GM12878 (cell line): ENCODE data around the gene IPO5. TPM values are rescaled to one million over a fixed set of nuclear protein-coding genes. Genes with fewer than 3 reads are reported as not detected.

Source experiments
- ATAC-seq: fragments of 200-7000 bp; cut with Tn5 transposase; 3 replicates; pipeline ENCODE4 v1.9.1; 2020; ENCODE audit warnings: mild to moderate bottlenecking, moderate library complexity
- BruUV-seq: library from RNA; stranded (reverse); fragments of 400-500 nt; replicated peaks from 2 replicates; lab custom pipeline; 2021; lab: Mats Ljungman, UMichigan
- CTCF ChIA-PET: fragments of 300-600 bp; sonication (Branson Sonifier 250); formaldehyde crosslinking; extraction: SDS; loops from one replicate; lab custom pipeline; 2021; ENCODE audit warnings: inconsistent platforms; lab: Yijun Ruan, JAX
- POLR2A ChIA-PET: fragments of 350-600 bp; formaldehyde crosslinking; extraction: SDS; loops from one replicate; lab custom pipeline; 2021; ENCODE audit warnings: inconsistent platforms; lab: Charles Lee
- RAD21 ChIA-PET: fragments of 300-600 bp; sonication (Branson Sonifier 250); formaldehyde crosslinking; loops from one replicate; lab custom pipeline; 2023; ENCODE audit warnings: antibody characterized with exemption; ENCODE audit not compliant: unreplicated experiment; lab: Charles Lee
- SMC1A ChIA-PET: fragments of 300-600 bp; sonication (Branson Sonifier 250); formaldehyde crosslinking; loops from one replicate; lab custom pipeline; 2023; ENCODE audit not compliant: unreplicated experiment, uncharacterized antibody; lab: Charles Lee
- DNase-seq: peaks from one replicate; pipeline ENCODE4 v3.0.0-alpha.2; 2011; ENCODE audit warnings: low read depth, low spot score
- FAIRE-seq: peaks from 3 replicates; lab custom pipeline; 2011; peaks lifted over from hg19 to GRCh38; lab: Jason Lieb, UNC
- H2AFZ ChIP-seq: 2 replicates; pipeline ENCODE4 v1.6.0; 2011; ENCODE audit warnings: low read depth, low read length, control low read depth; ENCODE audit not compliant: control insufficient read depth
- H3K27ac ChIP-seq: 2 replicates; pipeline ENCODE4 v1.5.1; 2011; ENCODE audit warnings: control low read depth; ENCODE audit not compliant: control insufficient read depth, insufficient read depth
- H3K27me3 ChIP-seq, 2 experiments: replicated peaks in 1 of 2; 2 replicates each; pipeline versions ENCODE4 v1.6.0 to v1.6.1; 2011; ENCODE audit warnings: low read length in 1 of 2; ENCODE audit not compliant: control insufficient read depth in 2 of 2, insufficient read depth in 2 of 2
- H3K36me3 ChIP-seq, 2 experiments: 2 replicates each; pipeline ENCODE4 v1.5.1; 2011; ENCODE audit warnings: low read length in 1 of 2; ENCODE audit not compliant: control insufficient read depth in 2 of 2, insufficient read depth in 2 of 2
- H3K4me1 ChIP-seq: 2 replicates; pipeline ENCODE4 v1.6.1; 2011; ENCODE audit warnings: mild to moderate bottlenecking, low read length, moderate library complexity, mixed read lengths; ENCODE audit not compliant: control insufficient read depth, insufficient read depth
- H3K4me2 ChIP-seq: 2 replicates; pipeline ENCODE4 v1.6.0; 2011; ENCODE audit warnings: control low read depth; ENCODE audit not compliant: control insufficient read depth, insufficient read depth
- H3K4me3 ChIP-seq: fragments of 200-600 bp; sonication (generic); 2 replicates; pipeline ENCODE4 v1.5.1; 2016
- H3K79me2 ChIP-seq: 2 replicates; pipeline ENCODE4 v1.6.0; 2011; ENCODE audit warnings: low read length; ENCODE audit not compliant: control insufficient read depth, insufficient read depth
- H3K9ac ChIP-seq: 2 replicates; pipeline ENCODE4 v1.8.0; 2011; ENCODE audit warnings: low read length, control low read depth, mixed read lengths; ENCODE audit not compliant: control insufficient read depth, insufficient read depth
- H3K9me3 ChIP-seq: replicated peaks from 3 replicates; pipeline ENCODE4 v1.5.1; 2011; ENCODE audit warnings: mild to moderate bottlenecking, low read length; ENCODE audit not compliant: control insufficient read depth, insufficient read depth
- H4K20me1 ChIP-seq: 2 replicates; pipeline ENCODE4 v1.6.0; 2011; ENCODE audit not compliant: control insufficient read depth, insufficient read depth
- MTA2 ChIP-seq: fragments of 450-650 bp; IDR thresholded peaks from 2 replicates; pipeline ENCODE4 v1.6.1; 2016; ENCODE audit warnings: low read depth, mild to moderate bottlenecking, moderate library complexity
- NFXL1 ChIP-seq: fragments of 450-650 bp; IDR thresholded peaks from 2 replicates; pipeline ENCODE4 v1.6.1; 2017; ENCODE audit warnings: antibody characterized with exemption, mild to moderate bottlenecking, borderline replicate concordance
- WGBS: methylation state at CpG from one replicate; pipeline ENCODE4 v1.1.6; 2016; ENCODE audit warnings: low lambda C conversion rate; ENCODE audit not compliant: insufficient replicate concordance, insufficient coverage; ENCODE audit errors: missing lambda C conversion rate; 5-methylcytosine and 5-hydroxymethylcytosine counted together
- in situ Hi-C: fragments of 300-500 bp; cut with MboI; formaldehyde crosslinking; loops from 9 replicates; pipeline ENCODE4 v1.14.3; 2018; ENCODE audit warnings: mixed read lengths
- intact Hi-C: fragments of 100-400 bp; cut with micrococcal nuclease; formaldehyde crosslinking; loops from one replicate; pipeline ENCODE4 v1.14.2; 2022; ENCODE audit not compliant: unreplicated experiment
- polyA plus RNA-seq, 11 experiments: library from polyadenylated mRNA; depleted of rRNA in 4 of 11; unstranded in 6 of 11; stranded (reverse) in 5 of 11; fragments of >200 nt; fragmentation: Nextera tagmentation in 4 of 11; fragmentation: Illumina TruSeq in 1 of 11; extraction: Ambion mirVana in 4 of 11; extraction: Trizol in 1 of 11; gene quantifications; 1 replicate in 1 of 11; 2 replicates in 10 of 11; pipeline versions ENCODE4 v1.2.1 to v1.2.3, GENCODE V29; 2011 to 2016; ENCODE audit warnings: inconsistent platforms in 2 of 11, missing spikeins in 2 of 11, low read depth in 1 of 11
- total RNA-seq, 4 experiments: library from RNA; depleted of rRNA in 3 of 4; stranded (reverse); fragments of >200 nt in 3 of 4; fragmentation: Illumina TruSeq in 1 of 4; extraction: Trizol in 1 of 4; gene quantifications; 2 replicates each; pipeline versions ENCODE4 v1.2.1 to v1.2.3, GENCODE V29; 2013 to 2021
- TF ChIP-seq, protein P1 (sequence below): fragments of 150-350 bp; IDR thresholded peaks from 2 replicates; pipeline ENCODE4 v1.6.1; 2016; ENCODE audit warnings: low read depth, low read length
- TF ChIP-seq, protein P2 (sequence below), 3 experiments: IDR thresholded peaks in 2 of 3; conservative IDR thresholded peaks in 1 of 3; 2 replicates each; pipeline ENCODE4 v1.5.1; 2011; ENCODE audit warnings: low read depth in 3 of 3, low read length in 3 of 3, mild to moderate bottlenecking in 3 of 3, control low read depth in 2 of 3, moderate library complexity in 2 of 3, inconsistent platforms in 1 of 3, mixed read lengths in 1 of 3; ENCODE audit not compliant: control insufficient read depth in 2 of 3, insufficient read depth in 1 of 3; ENCODE audit errors: extremely low read depth in 1 of 3

The IPO5 gene
- total and polyA plus RNA-seq, 10 of the 15 experiments (the other 5 are each of a cell fraction or from before 2014, with no cell fraction given) = 45.7 to 196 (median 134) TPM

DNA sequence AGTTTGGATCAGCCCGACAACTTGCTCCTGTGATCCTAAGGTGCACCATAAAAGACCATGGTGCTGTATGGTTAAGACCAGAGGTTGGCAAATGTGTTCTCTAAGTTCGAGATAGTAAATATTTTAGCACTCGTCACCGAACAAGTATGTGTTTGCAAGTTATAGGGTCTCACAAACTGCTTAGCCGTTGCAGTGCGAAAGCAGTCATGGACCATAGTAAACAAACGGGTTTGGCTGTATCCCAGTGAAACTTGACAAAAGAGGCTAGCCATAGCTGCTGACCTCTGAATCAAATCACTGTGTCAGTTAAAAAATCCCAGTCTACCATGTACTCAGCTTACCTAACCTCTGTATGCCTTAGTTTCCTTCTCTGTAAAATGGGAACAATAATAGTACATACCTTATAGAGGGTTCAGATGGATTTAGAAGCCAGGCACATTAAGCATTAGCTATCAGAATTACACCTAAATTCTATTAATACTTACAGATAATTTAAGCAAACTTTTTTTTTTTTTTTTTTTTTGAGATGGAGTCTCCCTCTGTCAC lies 72.1 kb downstream of the IPO5 start (continued):
- TF ChIP-seq, protein P1, sequence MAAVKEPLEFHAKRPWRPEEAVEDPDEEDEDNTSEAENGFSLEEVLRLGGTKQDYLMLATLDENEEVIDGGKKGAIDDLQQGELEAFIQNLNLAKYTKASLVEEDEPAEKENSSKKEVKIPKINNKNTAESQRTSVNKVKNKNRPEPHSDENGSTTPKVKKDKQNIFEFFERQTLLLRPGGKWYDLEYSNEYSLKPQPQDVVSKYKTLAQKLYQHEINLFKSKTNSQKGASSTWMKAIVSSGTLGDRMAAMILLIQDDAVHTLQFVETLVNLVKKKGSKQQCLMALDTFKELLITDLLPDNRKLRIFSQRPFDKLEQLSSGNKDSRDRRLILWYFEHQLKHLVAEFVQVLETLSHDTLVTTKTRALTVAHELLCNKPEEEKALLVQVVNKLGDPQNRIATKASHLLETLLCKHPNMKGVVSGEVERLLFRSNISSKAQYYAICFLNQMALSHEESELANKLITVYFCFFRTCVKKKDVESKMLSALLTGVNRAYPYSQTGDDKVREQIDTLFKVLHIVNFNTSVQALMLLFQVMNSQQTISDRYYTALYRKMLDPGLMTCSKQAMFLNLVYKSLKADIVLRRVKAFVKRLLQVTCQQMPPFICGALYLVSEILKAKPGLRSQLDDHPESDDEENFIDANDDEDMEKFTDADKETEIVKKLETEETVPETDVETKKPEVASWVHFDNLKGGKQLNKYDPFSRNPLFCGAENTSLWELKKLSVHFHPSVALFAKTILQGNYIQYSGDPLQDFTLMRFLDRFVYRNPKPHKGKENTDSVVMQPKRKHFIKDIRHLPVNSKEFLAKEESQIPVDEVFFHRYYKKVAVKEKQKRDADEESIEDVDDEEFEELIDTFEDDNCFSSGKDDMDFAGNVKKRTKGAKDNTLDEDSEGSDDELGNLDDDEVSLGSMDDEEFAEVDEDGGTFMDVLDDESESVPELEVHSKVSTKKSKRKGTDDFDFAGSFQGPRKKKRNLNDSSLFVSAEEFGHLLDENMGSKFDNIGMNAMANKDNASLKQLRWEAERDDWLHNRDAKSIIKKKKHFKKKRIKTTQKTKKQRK = no peak
- no peak for TF ChIP-seq MTA2

DNA sequence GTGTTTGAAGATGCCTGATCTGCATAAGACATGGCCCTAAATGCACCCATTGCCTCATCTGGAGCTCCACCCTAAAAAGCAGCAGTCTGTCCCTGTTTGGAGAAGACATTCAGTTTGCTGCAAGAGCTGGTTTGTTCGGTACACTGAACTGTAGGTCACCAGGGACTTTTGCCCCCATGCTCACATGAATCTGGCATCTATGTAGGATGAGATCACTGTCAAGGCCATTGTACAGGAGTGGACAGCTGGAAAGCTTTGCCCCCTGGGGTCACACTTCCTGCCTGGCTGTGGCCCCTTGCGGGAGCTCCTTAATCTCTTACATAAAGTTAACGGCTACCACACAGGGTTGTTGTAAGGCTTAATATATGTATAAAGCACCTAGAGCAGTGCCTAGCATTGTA lies 73.0 kb downstream of the IPO5 start:
- Histone ChIP-seq H3K4me1 (no peaks in the 10 kb centered on the region), H3K4me2 (no peak overlapping the region), H3K36me3 (peaks cover 0 to 5% of the 10 kb centered on the region in 2 experiments; a peak in 2 of 4 replicates), H2AFZ (no peak overlapping the region), H3K9ac (no peak overlapping the region), H3K4me3 (no peak overlapping the region), H3K27ac (no peak overlapping the region), H3K27me3 (no peaks in the 10 kb centered on the region), H4K20me1 (no peaks in the 10 kb centered on the region), H3K79me2 (no peaks in the 10 kb centered on the region), H3K9me3 (no peaks in the 10 kb centered on the region)
- CTCF ChIA-PET = no interaction called here
- intact Hi-C loops (loop anchor here (5.0 kb wide), 1 partner anchor 816 kb away; no protein-coding TSS in a partner anchor), in situ Hi-C loops (no loop called here)
- TF ChIP-seq NFXL1 = no peak
- TF ChIP-seq, protein P2, sequence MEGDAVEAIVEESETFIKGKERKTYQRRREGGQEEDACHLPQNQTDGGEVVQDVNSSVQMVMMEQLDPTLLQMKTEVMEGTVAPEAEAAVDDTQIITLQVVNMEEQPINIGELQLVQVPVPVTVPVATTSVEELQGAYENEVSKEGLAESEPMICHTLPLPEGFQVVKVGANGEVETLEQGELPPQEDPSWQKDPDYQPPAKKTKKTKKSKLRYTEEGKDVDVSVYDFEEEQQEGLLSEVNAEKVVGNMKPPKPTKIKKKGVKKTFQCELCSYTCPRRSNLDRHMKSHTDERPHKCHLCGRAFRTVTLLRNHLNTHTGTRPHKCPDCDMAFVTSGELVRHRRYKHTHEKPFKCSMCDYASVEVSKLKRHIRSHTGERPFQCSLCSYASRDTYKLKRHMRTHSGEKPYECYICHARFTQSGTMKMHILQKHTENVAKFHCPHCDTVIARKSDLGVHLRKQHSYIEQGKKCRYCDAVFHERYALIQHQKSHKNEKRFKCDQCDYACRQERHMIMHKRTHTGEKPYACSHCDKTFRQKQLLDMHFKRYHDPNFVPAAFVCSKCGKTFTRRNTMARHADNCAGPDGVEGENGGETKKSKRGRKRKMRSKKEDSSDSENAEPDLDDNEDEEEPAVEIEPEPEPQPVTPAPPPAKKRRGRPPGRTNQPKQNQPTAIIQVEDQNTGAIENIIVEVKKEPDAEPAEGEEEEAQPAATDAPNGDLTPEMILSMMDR (IDR thresholded peaks at IDR 0.05 in 2 of 3, conservative IDR thresholded peaks at IDR 0.05 in 1 of 3; ENCODE audit: control insufficient read depth in 2 of 3, extremely low read depth in 1 of 3, insufficient read depth in 1 of 3, low read depth in 3 of 3, low read length in 3 of 3) = no peak
- no TSS peak for BruUV-seq
- WGBS = 100% methylated on average over 3 of the region's 3 CpGs
- ATAC-seq (no peak), DNase-seq (no peak), FAIRE-seq (no peak)
- POLR2A ChIA-PET = no interaction called here
- RAD21 ChIA-PET = no interaction called here
- SMC1A ChIA-PET = interaction anchor here (0.7 kb wide), 1 partner anchor 161 kb away, joined by 3 read pairs; no protein-coding TSS in a partner anchor
